ENCODE results near the gene NEDD8. TPM values are rescaled to one million over a fixed set of nuclear protein-coding genes. Genes with fewer than 3 reads are reported as not detected.

NEDD8 gene
- total and polyA plus RNA-seq, 2 donors (not counting 3 experiments of a cell fraction or from before 2014, with no cell fraction given), result 243 to 316 TPM

- POLR2A ChIA-PET, result interaction anchor here (0.9 to 3.4 kb wide), 8 partner anchors 12 to 95 kb away, joined by 3 to 21 read pairs (median 5); partner anchors contain the start of genes CIDEB, GMPR2, IPO4 and PSME2
- Histone ChIP-seq H2AFZ (ENCODE audit: low read depth, low read length) (peak within 1 kb of the TSS; percentile 56), H3K9ac (replicated peaks; ENCODE audit: extremely low read depth, insufficient read depth, low read length) (peak within 1 kb of the TSS; percentile 93), H3K36me3 (ENCODE audit: control insufficient read depth in 2 of 2, extremely low read depth in 1 of 2, insufficient read depth in 2 of 2, low read length in 2 of 2) (peaks cover 4 to 14% of the 10 kb centered on the region in 2 experiments), H3K27ac (ENCODE audit: insufficient read depth, low read depth, low read length) (peak within 1 kb of the TSS; percentile 91), H3K9me3 (replicated peaks; ENCODE audit: control insufficient read depth, insufficient read depth, low read length) (no peaks in the 10 kb centered on the region), H4K20me1 (replicated peaks; ENCODE audit: control insufficient read depth, extremely low read depth, insufficient read depth, low read length) (no peaks in the 10 kb centered on the region), H3K4me3 (replicated peaks in 1 of 3; ENCODE audit: insufficient read depth in 1 of 3, low read depth in 1 of 3, low read length in 3 of 3) (peak within 1 kb of the TSS; percentile 3 to 90 (median 46)), H3K79me2 (ENCODE audit: control insufficient read depth, insufficient read depth, low read length) (peaks cover 2% of the 10 kb centered on the region), H3K27me3 (ENCODE audit: control insufficient read depth in 2 of 2, insufficient read depth in 2 of 2, low read length in 2 of 2) (no peaks in the 10 kb centered on the region), H3K9me1 (replicated peaks; ENCODE audit: control insufficient read depth, extremely low read depth, insufficient read depth, low read length) (no peaks in the 10 kb centered on the region), H3K4me1 (ENCODE audit: control insufficient read depth, extremely low read depth, insufficient read depth, low read length) (peaks cover 11% of the 10 kb centered on the region), H3K4me2 (ENCODE audit: insufficient read depth, low read length) (peak within 1 kb of the TSS; percentile 47)
- dilution Hi-C loops (cut with MboI; ENCODE audit: extremely low pct_ligation_motif_present, low sequenced_read_pairs), result no loop called here
- CTCF ChIA-PET, result interaction anchor here (0.7 to 4.9 kb wide), 13 partner anchors 12 to 218 kb away, joined by 3 to 71 read pairs (median 5); partner anchors contain the start of genes CIDEB, DHRS1, IPO4 and IRF9
- intact Hi-C loops (cut with micrococcal nuclease), result loop anchor here (1.0 kb wide), 5 partner anchors 11 to 66 kb away; partner anchors contain the start of genes GMPR2, IRF9, NEDD8 and RNF31
- FAIRE-seq (peak; percentile 99), DNase-seq (ENCODE audit: low read depth, low spot score) (peak; percentile 99)
- TF ChIP-seq EZH2 (IDR thresholded peaks at IDR 0.05; ENCODE audit: borderline replicate concordance, low read depth, low read length, severe bottlenecking) (no peak), FOS (IDR thresholded peaks at IDR 0.05; ENCODE audit: borderline replicate concordance, insufficient read depth, low read length) (peak; percentile 7), POLR2AphosphoS5 (IDR thresholded peaks at IDR 0.05; ENCODE audit: insufficient read depth, low read depth, low read length) (peak; percentile 89), MYC (IDR thresholded peaks at IDR 0.05; ENCODE audit: low read depth, low read length) (no peak), JUN (IDR thresholded peaks at IDR 0.05; ENCODE audit: borderline replicate concordance, insufficient read depth, insufficient read length, low read depth) (no peak), POLR2A (IDR thresholded peaks at IDR 0.05; ENCODE audit: low read depth, low read length) (peak; percentile 85), MAX (IDR thresholded peaks at IDR 0.05; ENCODE audit: insufficient read depth, insufficient read length) (peak; percentile 78), CTCF (IDR thresholded peaks at IDR 0.05; ENCODE audit: extremely low read depth in 1 of 2, insufficient read depth in 1 of 2, low read depth in 1 of 2, low read length in 2 of 2) (no peak), GATA2 (IDR thresholded peaks at IDR 0.05; ENCODE audit: insufficient read depth, insufficient read length, low read depth, low read length) (no peak)
- BruUV-seq (replicated peaks), result no TSS peak
Observed at GRCh38 chr14:24212924-24213865, 19.0 kb downstream of the NEDD8 start, which contains the start of gene CHMP4A. Gene CHMP4A (minus strand): TSS chr14:24213488. CDS start chr14:24213439, 49 bp downstream.

Data from endothelial cell of umbilical vein (primary cell).